ENCODE results near the gene PLIN4.

PLIN4 gene

DNA sequence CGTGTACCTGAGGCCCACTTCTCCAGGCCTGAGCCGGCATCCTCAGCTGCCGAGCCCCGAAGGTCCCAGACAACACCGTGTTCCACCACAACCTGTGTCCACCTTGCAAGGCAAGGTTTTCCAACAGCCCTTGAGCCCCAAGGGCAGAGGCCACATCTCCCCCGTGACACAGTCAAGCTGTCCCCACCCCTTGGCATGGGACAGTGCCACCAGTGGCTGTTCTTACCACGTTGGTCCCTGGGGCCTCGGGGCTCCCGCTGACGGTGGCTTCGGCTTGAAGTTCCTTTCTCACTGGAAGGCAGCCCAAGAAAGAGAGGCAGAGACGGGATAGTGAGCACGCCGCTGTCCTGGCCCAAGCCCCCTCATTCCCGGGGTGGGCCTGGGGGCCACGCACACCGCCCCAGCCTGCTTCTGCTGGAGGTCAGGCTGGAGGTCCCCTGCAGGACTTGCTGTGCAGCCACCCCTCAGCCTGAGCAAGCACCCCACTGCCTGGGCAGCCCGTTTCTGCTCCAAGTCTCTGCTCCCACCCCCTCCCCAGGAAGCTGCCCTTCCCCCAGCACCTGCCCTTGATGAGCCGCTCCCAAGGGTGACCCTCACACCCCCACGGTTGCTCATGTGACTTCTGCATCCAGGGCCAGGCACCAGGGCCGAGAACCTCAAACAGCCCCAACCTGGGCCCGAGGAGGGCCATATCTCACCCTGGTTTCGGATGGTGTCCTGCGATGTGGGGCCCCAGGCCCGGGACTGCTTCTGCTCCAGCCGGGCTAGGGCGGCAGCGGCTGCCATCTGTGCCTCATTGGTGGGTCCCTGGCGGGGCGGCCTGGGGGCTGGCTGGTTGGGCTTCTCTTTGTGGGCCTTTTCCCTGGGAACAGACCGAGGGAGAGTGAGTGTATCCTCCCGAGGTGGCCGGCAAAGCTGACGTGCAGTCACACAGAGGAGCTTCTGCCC lies 64.8 kb downstream of the PLIN4 start:
- no peak for DNase-seq

DNA sequence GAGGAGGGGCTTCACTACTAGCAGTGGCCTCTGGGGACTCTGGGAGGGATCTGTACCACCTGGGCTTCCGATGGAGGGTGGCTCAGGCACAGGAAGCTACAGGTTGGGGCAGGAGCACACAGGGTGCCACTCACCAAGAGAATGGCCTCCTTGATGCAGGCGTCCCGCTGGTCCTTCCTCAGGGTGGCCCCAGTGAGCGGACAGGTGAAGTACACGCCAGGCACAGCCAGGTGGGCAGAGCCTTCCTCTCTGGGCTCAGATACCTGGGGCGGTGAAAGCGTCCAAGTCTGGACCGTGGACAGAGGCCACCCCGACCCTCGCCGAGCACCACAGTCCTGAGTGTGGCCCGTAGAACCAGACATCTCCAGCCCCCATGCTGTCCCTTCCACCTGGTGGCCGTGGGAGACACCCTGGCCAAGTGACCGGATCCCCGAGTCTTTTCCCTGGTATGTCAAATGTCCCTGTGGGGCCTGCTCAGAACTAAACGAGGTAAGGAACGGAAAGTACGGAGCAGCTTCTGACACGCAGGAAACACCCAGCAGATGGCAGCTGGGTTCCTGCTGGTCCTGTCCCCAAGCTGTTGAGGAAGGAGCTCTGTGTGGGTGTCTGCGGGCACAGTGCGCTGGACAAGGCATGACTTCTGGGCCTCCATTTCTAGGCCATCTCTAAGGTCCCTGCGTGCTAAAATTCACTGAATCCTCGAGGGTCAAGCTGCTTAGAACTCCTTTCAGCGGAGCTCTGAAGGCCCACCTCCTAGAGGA lies 65.9 kb downstream of the PLIN4 start:
- DNase-seq = peak; percentile 37

Data from MV-4-11 (cell line).